CD4-positive, alpha-beta T cell treated with Interleukin-21 for 1 hour (primary cell): ENCODE data around the gene ZNF516.

Experiments
- DNase-seq: peaks from one replicate; pipeline ENCODE4 v3.0.0-alpha.2; 2020

Gene ZNF516

DNA sequence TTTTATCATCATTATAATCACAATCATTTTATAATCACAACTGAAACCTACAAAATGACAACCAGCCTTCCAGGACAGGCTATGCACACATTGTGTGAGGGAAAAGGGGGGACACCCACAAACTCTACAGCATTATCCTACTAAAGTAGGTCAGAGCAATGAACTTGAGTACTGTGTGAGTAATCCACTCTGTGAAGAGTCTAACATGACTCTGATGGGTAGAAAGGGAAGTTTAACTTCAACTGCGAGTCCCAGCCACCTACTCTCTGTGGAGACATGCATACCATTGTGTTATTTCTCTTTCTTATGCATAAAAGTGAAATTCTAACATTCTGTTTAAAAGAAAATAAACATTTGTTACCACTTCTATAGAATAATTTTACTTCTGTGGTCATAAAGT is 177.9 kb downstream of the ZNF516 start:
- DNase-seq, result no peak

DNA sequence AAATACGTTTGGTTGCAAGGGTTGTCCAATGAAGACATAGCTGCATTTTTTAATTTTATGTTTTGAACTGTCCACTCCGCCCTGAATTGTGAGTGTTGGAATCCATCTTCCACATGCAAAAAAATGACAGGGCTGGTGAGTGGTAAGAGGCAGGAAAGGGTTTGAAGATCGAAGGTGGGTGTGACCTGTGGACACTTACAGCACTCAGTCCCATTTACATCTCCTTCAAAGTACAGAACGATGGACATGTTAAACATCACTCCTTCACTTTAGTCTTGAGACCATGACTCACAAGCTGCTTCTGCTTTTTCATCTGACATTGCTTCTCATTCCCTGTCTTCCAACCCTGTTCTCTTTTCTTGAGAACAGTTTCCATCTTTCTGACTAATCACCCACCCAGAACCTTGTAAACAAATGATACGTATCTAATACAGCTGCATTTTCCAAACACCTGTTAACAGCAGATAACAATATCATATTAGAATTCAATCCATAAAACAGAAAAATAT is 179.3 kb downstream of the ZNF516 start:
- DNase-seq, result no peak

GRCh38 chr18:76314496-76314895 is 180.5 kb downstream of the ZNF516 start:
- DNase-seq, result no peak

DNA sequence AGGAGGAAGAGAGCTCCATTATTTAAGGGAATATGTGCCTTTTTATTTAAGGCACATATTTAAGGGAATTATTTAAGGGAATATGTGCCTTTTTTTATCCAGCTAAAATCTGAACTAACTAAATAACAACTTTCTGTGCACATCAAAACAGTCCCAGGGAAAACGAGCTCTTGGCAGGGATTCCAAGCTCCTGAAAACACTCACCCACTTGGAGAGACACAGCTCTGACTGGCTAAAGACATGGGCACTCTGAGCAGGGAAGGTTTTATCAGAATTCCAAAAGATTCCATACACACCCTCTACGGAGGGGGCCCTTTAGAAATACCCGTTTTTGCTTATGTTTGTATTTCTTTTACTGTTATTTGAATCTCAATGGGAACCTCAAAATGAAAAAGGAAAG is 181.0 kb downstream of the ZNF516 start:
- no peak for DNase-seq
